ACHN (cell line): Measurements from ENCODE around the gene RNF125.
"Not testable (repeated sequence)": the region's sequence is repeated elsewhere in the genome, so short reads cannot be mapped to it uniquely, and the experiment has no call there.

Experiments
- DNase-seq: peaks from one replicate; pipeline ENCODE4 v3.0.0-alpha.2; 2015
- in situ Hi-C: cut with HindIII; loops from 2 replicates; pipeline ENCODE4 v1.10.0; 2017; ENCODE audit warnings: low sequenced_read_pairs, low pct_ligation_motif_present, low pct_unique_long_range_greater_than_20kb

Gene RNF125

GRCh38 chr18:32019949-32020625 is 1.5 kb downstream of the RNF125 start:
- DNase-seq, in situ Hi-C loops: not testable (repeated sequence)

GRCh38 chr18:32021756-32022564 is 3.3 kb downstream of the RNF125 start:
- in situ Hi-C loops, result no loop called here
- DNase-seq, result no peak

- in situ Hi-C loops, result no loop called here
- DNase-seq, result no peak
Observed at GRCh38 chr18:32025744-32026143, 7.1 kb downstream of the RNF125 start.

- DNase-seq, result no peak
- in situ Hi-C loops, result no loop called here
Observed at GRCh38 chr18:32026491-32027086, 8.0 kb downstream of the RNF125 start.

GRCh38 chr18:32029558-32029957 is 10.9 kb downstream of the RNF125 start:
- in situ Hi-C loops, result no loop called here
- DNase-seq, result no peak

GRCh38 chr18:32032609-32033008 is 14.0 kb downstream of the RNF125 start:
- in situ Hi-C loops, result no loop called here
- no peak for DNase-seq

- in situ Hi-C loops, result no loop called here
- DNase-seq, result no peak
Observed at GRCh38 chr18:32036506-32037180, 18.0 kb downstream of the RNF125 start.

GRCh38 chr18:32037616-32038015 is 19.0 kb downstream of the RNF125 start:
- in situ Hi-C loops, result no loop called here
- DNase-seq, result no peak

- in situ Hi-C loops, result no loop called here
- DNase-seq, result no peak
Observed at GRCh38 chr18:32040936-32041335, 22.3 kb downstream of the RNF125 start.

- no peak for DNase-seq
- in situ Hi-C loops, result no loop called here
Observed at GRCh38 chr18:32042337-32042736, 23.7 kb downstream of the RNF125 start.

GRCh38 chr18:32048507-32049091 is 30.0 kb downstream of the RNF125 start:
- DNase-seq, result no peak

GRCh38 chr18:32049393-32050171 is 31.0 kb downstream of the RNF125 start:
- in situ Hi-C loops, result no loop called here
- no peak for DNase-seq

More at GRCh38 chr18:32048507-32049091, 30.0 kb downstream of the RNF125 start:
- in situ Hi-C loops, result no loop called here

GRCh38 chr18:32056613-32057358 is 38.2 kb downstream of the RNF125 start:
- no peak for DNase-seq
- in situ Hi-C loops, result no loop called here

- in situ Hi-C loops, result no loop called here
- DNase-seq, result no peak
Observed at GRCh38 chr18:32057624-32058165, 39.1 kb downstream of the RNF125 start.

GRCh38 chr18:32060026-32060425 is 41.4 kb downstream of the RNF125 start:
- no peak for DNase-seq
- in situ Hi-C loops, result no loop called here

GRCh38 chr18:32067375-32068167 is 48.9 kb downstream of the RNF125 start:
- no peak for DNase-seq
- in situ Hi-C loops, result no loop called here
